ENCODE results near the gene NUP214. TPM values are rescaled to one million over a fixed set of nuclear protein-coding genes. Genes with fewer than 3 reads are reported as not detected.

Gene NUP214
- total and polyA plus RNA-seq, 2 of the 8 experiments (the other 6 are each of a cell fraction or from before 2014, with no cell fraction given), result 28.6 to 50.2 TPM

DNA sequence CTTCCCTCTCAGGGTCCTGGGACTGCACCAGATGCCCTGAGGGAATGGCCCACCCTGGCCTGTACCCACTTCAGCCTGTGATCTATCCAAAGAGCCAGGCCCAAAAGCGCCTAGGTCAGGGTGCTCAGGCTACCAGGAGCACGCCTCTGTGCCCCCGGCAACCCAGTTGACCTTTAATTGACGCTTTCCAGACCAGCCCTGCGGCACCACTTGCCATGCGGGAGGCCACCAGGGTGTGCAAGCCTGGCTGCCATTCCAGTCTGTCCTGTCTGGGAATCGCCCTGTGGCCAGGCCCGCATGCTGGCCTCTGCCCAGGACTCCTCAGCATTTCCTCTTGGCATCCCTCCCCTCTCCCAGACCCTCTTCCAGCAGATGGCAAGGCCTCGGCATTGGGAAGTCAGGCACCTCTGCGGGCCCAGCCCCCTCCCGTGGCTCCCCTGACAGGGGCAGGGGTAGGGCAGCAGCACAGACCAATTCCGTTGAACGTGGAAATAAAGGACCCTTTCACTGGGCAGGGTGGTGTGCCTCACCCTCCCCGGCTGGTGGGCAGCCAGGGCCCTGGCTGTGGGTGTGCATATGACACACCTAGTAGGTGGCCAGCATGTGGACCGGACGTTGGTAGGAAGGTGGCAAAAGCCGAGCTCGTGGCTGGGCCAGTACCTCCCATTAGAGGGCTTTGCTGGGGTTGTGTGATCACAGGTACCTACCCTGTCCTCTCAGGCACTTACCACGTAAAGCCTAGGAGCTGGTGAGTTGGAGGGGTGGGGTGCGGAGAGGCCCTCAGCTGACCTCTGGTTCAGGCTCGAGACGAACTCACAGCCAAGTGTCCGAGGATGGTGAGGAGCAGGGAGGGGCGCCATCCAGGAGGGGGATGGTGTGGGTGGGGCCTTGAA, 32.6 kb upstream of the NUP214 start (continued):
- TF ChIP-seq POU5F1 (IDR thresholded peaks at IDR 0.05; ENCODE audit: low read depth, low read length), result no peak
- TF ChIP-seq, protein P1, sequence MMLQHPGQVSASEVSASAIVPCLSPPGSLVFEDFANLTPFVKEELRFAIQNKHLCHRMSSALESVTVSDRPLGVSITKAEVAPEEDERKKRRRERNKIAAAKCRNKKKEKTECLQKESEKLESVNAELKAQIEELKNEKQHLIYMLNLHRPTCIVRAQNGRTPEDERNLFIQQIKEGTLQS (IDR thresholded peaks at IDR 0.05; ENCODE audit: insufficient read depth, low read depth, low read length), result no peak
- TF ChIP-seq HDAC2 (IDR thresholded peaks at IDR 0.05; ENCODE audit: borderline replicate concordance in 1 of 2, low read depth in 2 of 2, low read length in 2 of 2), result no peak
- no peak for TF ChIP-seq CREB1 (IDR thresholded peaks at IDR 0.05)
- TF ChIP-seq CHD2 (IDR thresholded peaks at IDR 0.05; ENCODE audit: low read length), result no peak
- TF ChIP-seq POLR2A (IDR thresholded peaks at IDR 0.05; ENCODE audit: control extremely low read depth in 1 of 2, low read depth in 2 of 2, low read length in 2 of 2), result no peak
- TF ChIP-seq RAD21 (IDR thresholded peaks at IDR 0.05 in 1 of 2, conservative IDR thresholded peaks at IDR 0.05 in 1 of 2; ENCODE audit: low read depth in 2 of 2, low read length in 2 of 2), result no peak
- TF ChIP-seq RXRA (IDR thresholded peaks at IDR 0.05; ENCODE audit: insufficient read depth, low read depth, low read length), result no peak
- no peak for TF ChIP-seq TAF1 (IDR thresholded peaks at IDR 0.05; ENCODE audit: low read depth, low read length)

All from H1 (cell line).